K562 (cell line): ENCODE results near the gene DCUN1D4. TPM values are rescaled to one million over a fixed set of nuclear protein-coding genes. Genes with fewer than 3 reads are reported as not detected.

Source experiments
- BRD9 ChIP-seq: fragments of 450-650 bp; IDR thresholded peaks from 2 replicates; pipeline ENCODE4 v1.6.1; 2018; ENCODE audit warnings: low read depth; ENCODE audit not compliant: partially characterized antibody
- CHD4 ChIP-seq: fragments of 200-600 bp; sonication (generic); IDR thresholded peaks from 3 replicates; pipeline ENCODE4 v1.6.1; 2012; ENCODE audit warnings: low read depth, mild to moderate bottlenecking, mixed read lengths, low read length, inconsistent platforms; ENCODE audit not compliant: insufficient read depth, insufficient replicate concordance, poor library complexity, severe bottlenecking
- CHD7 ChIP-seq: fragments of 200-600 bp; sonication (generic); IDR thresholded peaks from one replicate; pipeline ENCODE4 v1.6.1; 2012; ENCODE audit warnings: mild to moderate bottlenecking, low read depth, low read length, inconsistent platforms
- FOSL1 ChIP-seq: fragments of 200-800 bp; sonication (Bioruptor generic); conservative IDR thresholded peaks from 2 replicates; pipeline ENCODE4 v1.6.1; 2016; ENCODE audit warnings: missing genetic modification characterization, missing compliant biosample characterization
- FOXP4 ChIP-seq: sonication (generic); formaldehyde crosslinking; IDR thresholded peaks from 2 replicates; pipeline ENCODE4 v1.8.0; 2022; ENCODE audit warnings: mild to moderate bottlenecking, missing genetic modification reagents, borderline replicate concordance
- GTF2B ChIP-seq: IDR thresholded peaks from 2 replicates; pipeline ENCODE4 v1.6.1; 2011; ENCODE audit not compliant: insufficient read length; ENCODE audit errors: extremely low read depth
- NEUROD1 ChIP-seq: fragments of 150-350 bp; IDR thresholded peaks from 2 replicates; pipeline ENCODE4 v1.6.1; 2014; ENCODE audit warnings: borderline replicate concordance, low read length, low read depth; ENCODE audit not compliant: partially characterized antibody
- POLR3A ChIP-seq: IDR thresholded peaks from 2 replicates; pipeline ENCODE4 v1.6.1; 2011; ENCODE audit warnings: borderline replicate concordance, mild to moderate bottlenecking, moderate library complexity; ENCODE audit not compliant: insufficient read length, insufficient read depth; ENCODE audit errors: extremely low read depth
- ZBTB7A ChIP-seq: IDR thresholded peaks from 2 replicates; pipeline ENCODE4 v1.6.1; 2011; ENCODE audit warnings: low read depth, mild to moderate bottlenecking, low read length, moderate library complexity, borderline replicate concordance; ENCODE audit not compliant: control insufficient read depth
- ZNF124 ChIP-seq: sonication (generic); formaldehyde crosslinking; IDR thresholded peaks from 2 replicates; pipeline ENCODE4 v1.8.1; 2022; ENCODE audit warnings: missing genetic modification reagents
- ZNF551 ChIP-seq: fragments of 250-450 bp; sonication (Bioruptor Pico); IDR thresholded peaks from 2 replicates; pipeline ENCODE4 v1.5.0; 2021; ENCODE audit warnings: mild to moderate bottlenecking, moderate library complexity
- polyA plus RNA-seq, 8 experiments: library from polyadenylated mRNA; depleted of rRNA in 4 of 8; stranded (reverse) in 5 of 8; unstranded in 3 of 8; fragments of >200 nt; fragmentation: Nextera tagmentation in 2 of 8; fragmentation: Illumina TruSeq in 1 of 8; extraction: Ambion mirVana in 2 of 8; extraction: Trizol in 1 of 8; gene quantifications; 2 replicates each; pipeline versions ENCODE4 v1.2.1 to v1.2.3, GENCODE V29; 2011 to 2014; ENCODE audit warnings: inconsistent platforms in 1 of 8, missing spikeins in 1 of 8
- total RNA-seq, 7 experiments: library from RNA; depleted of rRNA in 6 of 7; stranded (reverse); fragments of >200 nt in 6 of 7; fragmentation: Illumina TruSeq in 2 of 7; extraction: Trizol in 2 of 7; gene quantifications; 2 replicates each; pipeline versions ENCODE4 v1.2.1 to v1.2.3, GENCODE V29; 2011 to 2021; ENCODE audit warnings: low replicate concordance in 1 of 7

The DCUN1D4 gene
- total and polyA plus RNA-seq, 9 of the 15 experiments (the other 6 are each of a cell fraction or from before 2014, with no cell fraction given), result 15.1 to 73.5 (median 23.0) TPM

- TF ChIP-seq CHD7 (peak; percentile 16), FOSL1 (tag) (no peak), GTF2B (no peak), ZNF551 (no peak), FOXP4 (CRISPR knock-in tag) (no peak), ZBTB7A (peak; percentile 98), BRD9 (no peak), CHD4 (no peak), NEUROD1 (no peak), POLR3A (no peak), ZNF124 (CRISPR knock-in tag) (no peak)
Measured at GRCh38 chr4:51844153-51845054, 1.5 kb downstream of the DCUN1D4 start (continued).
